Left ventricle myocardium inferior (tissue), 1 donor: ENCODE data around the gene RGMA. TPM values are rescaled to one million over a fixed set of nuclear protein-coding genes. Genes with fewer than 3 reads are reported as not detected.

ENCODE experiments used
- DNase-seq: peaks from one replicate; pipeline ENCODE4 v3.0.0-alpha.2; 2020
- H3K27ac ChIP-seq: fragments of 200-600 bp; replicated peaks from 2 replicates; pipeline ENCODE4 v1.8.0; 2021
- H3K27me3 ChIP-seq: fragments of 200-600 bp; 2 replicates; pipeline ENCODE4 v1.8.0; 2021; ENCODE audit warnings: low read depth
- H3K36me3 ChIP-seq: fragments of 200-600 bp; 2 replicates; pipeline ENCODE4 v1.8.0; 2021
- H3K4me1 ChIP-seq: fragments of 200-600 bp; 2 replicates; pipeline ENCODE4 v1.8.0; 2021
- H3K4me3 ChIP-seq: fragments of 200-600 bp; 2 replicates; pipeline ENCODE4 v1.8.0; 2021; ENCODE audit warnings: mild to moderate bottlenecking, moderate library complexity
- H3K9me3 ChIP-seq: fragments of 200-600 bp; replicated peaks from 2 replicates; pipeline ENCODE4 v1.8.0; 2021
- intact Hi-C: fragments of 100-400 bp; cut with micrococcal nuclease; formaldehyde crosslinking; loops from one replicate; pipeline ENCODE4 v1.11.0; 2022
- total RNA-seq: library from RNA; stranded (reverse); fragmentation: NEBNext Ultra II Directional; extraction: Animal tissue kit (Norgen Biotek cat#: 25700); gene quantifications from one replicate; pipeline ENCODE4 v1.2.1, GENCODE V29; 2021
- TF ChIP-seq, protein P1 (sequence below): fragments of 200-600 bp; IDR thresholded peaks from 2 replicates; pipeline ENCODE4 v1.8.0; 2021; ENCODE audit warnings: antibody characterized with exemption, mild to moderate bottlenecking, borderline replicate concordance
- donor health status: DM: no; HTN: yes; CAD: no; lungs with severe emphysema.

The RGMA gene
- total RNA-seq, 1 donor from 2014 or later, result 16.9 TPM

DNA sequence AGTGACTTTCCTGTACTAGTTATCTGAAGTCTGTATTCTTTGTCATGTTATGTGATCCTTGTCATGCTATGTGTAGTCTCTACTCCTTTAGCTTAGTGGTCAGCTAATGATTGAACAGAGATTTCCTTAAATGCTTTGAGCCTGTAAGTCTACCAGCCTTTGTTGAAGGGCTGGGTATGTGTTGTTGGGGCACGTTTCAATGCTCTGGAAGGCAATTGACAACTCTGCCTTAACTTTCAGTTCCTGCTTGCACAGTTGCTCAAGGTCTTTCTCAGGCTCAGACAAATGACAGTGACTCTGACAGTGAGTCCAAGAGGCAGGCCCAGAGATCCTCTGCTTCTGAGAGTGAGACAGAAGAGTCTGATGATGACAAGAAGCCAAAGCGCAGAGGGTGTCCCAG is 99.5 kb downstream of the RGMA start:
- no peaks in the 10 kb centered on the region for H3K27me3 ChIP-seq
- no peak for DNase-seq
- TF ChIP-seq, protein P1, sequence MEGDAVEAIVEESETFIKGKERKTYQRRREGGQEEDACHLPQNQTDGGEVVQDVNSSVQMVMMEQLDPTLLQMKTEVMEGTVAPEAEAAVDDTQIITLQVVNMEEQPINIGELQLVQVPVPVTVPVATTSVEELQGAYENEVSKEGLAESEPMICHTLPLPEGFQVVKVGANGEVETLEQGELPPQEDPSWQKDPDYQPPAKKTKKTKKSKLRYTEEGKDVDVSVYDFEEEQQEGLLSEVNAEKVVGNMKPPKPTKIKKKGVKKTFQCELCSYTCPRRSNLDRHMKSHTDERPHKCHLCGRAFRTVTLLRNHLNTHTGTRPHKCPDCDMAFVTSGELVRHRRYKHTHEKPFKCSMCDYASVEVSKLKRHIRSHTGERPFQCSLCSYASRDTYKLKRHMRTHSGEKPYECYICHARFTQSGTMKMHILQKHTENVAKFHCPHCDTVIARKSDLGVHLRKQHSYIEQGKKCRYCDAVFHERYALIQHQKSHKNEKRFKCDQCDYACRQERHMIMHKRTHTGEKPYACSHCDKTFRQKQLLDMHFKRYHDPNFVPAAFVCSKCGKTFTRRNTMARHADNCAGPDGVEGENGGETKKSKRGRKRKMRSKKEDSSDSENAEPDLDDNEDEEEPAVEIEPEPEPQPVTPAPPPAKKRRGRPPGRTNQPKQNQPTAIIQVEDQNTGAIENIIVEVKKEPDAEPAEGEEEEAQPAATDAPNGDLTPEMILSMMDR, result no peak
- H3K9me3 ChIP-seq, result no peaks in the 10 kb centered on the region
- intact Hi-C loops, result loop anchor here (10.0 kb wide), 1 partner anchor 55 kb away; no protein-coding TSS in a partner anchor
- H3K36me3 ChIP-seq, result peaks cover 96% of the 10 kb centered on the region
- H3K4me3 ChIP-seq, result no peak overlapping the region
- H3K4me1 ChIP-seq, result peaks cover 12% of the 10 kb centered on the region
- H3K27ac ChIP-seq, result no peak overlapping the region

Other genes starting within 250 kb of the RGMA start
- gene CHD2, start 188.9 kb downstream of the RGMA start, total RNA-seq, result 41.3 TPM